Neural cell (in vitro differentiated cells): ENCODE data around the gene KBTBD3. TPM values are rescaled to one million over a fixed set of nuclear protein-coding genes. Genes with fewer than 3 reads are reported as not detected.
A peak's percentile ranks its signal among the peaks of the same experiment; 100 is the strongest.

ENCODE experiments used
- H2AFZ ChIP-seq: fragments of 200-600, 300-800 bp; sonication (generic), shearing (Covaris generic); 2 replicates; pipeline ENCODE4 v1.6.0; 2014; ENCODE audit warnings: low read depth, mild to moderate bottlenecking, antibody characterized with exemption, low read length, moderate library complexity
- H3F3A ChIP-seq: fragments of 200-600 bp; shearing (Covaris generic); 2 replicates; pipeline ENCODE4 v1.6.1; 2016; ENCODE audit warnings: mild to moderate bottlenecking, moderate library complexity, mixed read lengths, antibody characterized with exemption, low read length; ENCODE audit not compliant: insufficient read depth, poor library complexity, severe bottlenecking
- H3K27ac ChIP-seq: fragments of 200-600, 300-800 bp; sonication (generic), shearing (Covaris generic); 2 replicates; pipeline ENCODE4 v1.5.1; 2014; ENCODE audit warnings: mild to moderate bottlenecking, low read length, moderate library complexity
- H3K27me3 ChIP-seq: fragments of 300-800, 200-600 bp; sonication (generic), shearing (Covaris generic); 2 replicates; pipeline ENCODE4 v1.6.0; 2014; ENCODE audit warnings: mild to moderate bottlenecking, low read depth, low read length, moderate library complexity; ENCODE audit not compliant: insufficient read depth
- H3K36me3 ChIP-seq: fragments of 300-800, 200-600 bp; sonication (generic), shearing (Covaris generic); 2 replicates; pipeline ENCODE4 v1.5.1; 2014; ENCODE audit warnings: mild to moderate bottlenecking, antibody characterized with exemption, low read length, moderate library complexity; ENCODE audit not compliant: insufficient read depth
- H3K4me2 ChIP-seq: fragments of 300-800, 200-600 bp; sonication (generic), shearing (Covaris generic); 2 replicates; pipeline ENCODE4 v1.6.0; 2014; ENCODE audit warnings: mild to moderate bottlenecking, low read length
- H3K4me3 ChIP-seq: fragments of 300-800, 200-600 bp; sonication (generic), shearing (Covaris generic); 2 replicates; pipeline ENCODE4 v1.5.1; 2014; ENCODE audit warnings: mild to moderate bottlenecking, low read length, moderate library complexity
- H3K79me2 ChIP-seq: fragments of 200-600 bp; shearing (Covaris generic); replicated peaks from 2 replicates; pipeline ENCODE4 v1.6.0; 2014; ENCODE audit warnings: mild to moderate bottlenecking, low read length, moderate library complexity; ENCODE audit not compliant: insufficient read depth
- H3K9ac ChIP-seq: fragments of 300-800, 200-600 bp; sonication (generic), shearing (Covaris generic); 2 replicates; pipeline ENCODE4 v1.6.1; 2016; ENCODE audit warnings: mild to moderate bottlenecking, low read length, mixed read lengths
- H3K9me2 ChIP-seq: fragments of 200-600 bp; shearing (Covaris generic); 2 replicates; pipeline ENCODE4 v1.6.1; 2016; ENCODE audit warnings: mild to moderate bottlenecking, low read length, mixed read lengths; ENCODE audit not compliant: insufficient read depth
- H3K9me3 ChIP-seq: fragments of 200-600, 300-800 bp; sonication (generic), shearing (Covaris generic); 2 replicates; pipeline ENCODE4 v1.6.1; 2016; ENCODE audit warnings: mild to moderate bottlenecking, mixed run types, low read length, moderate library complexity, mixed read lengths
- H4K20me1 ChIP-seq: fragments of 200-600 bp; shearing (Covaris generic); 2 replicates; pipeline ENCODE4 v1.6.1; 2016; ENCODE audit warnings: mild to moderate bottlenecking, mixed run types; ENCODE audit not compliant: insufficient read depth
- CTCF ChIP-seq: fragments of 450-650 bp; IDR thresholded peaks from 2 replicates; pipeline ENCODE4 v1.5.1; 2014; ENCODE audit warnings: antibody characterized with exemption, mild to moderate bottlenecking, moderate library complexity; ENCODE audit not compliant: poor library complexity, severe bottlenecking
- EP300 ChIP-seq: fragments of 450-650 bp; conservative IDR thresholded peaks from 2 replicates; pipeline ENCODE4 v1.6.1; 2014; ENCODE audit warnings: antibody characterized with exemption, mild to moderate bottlenecking, moderate library complexity; ENCODE audit not compliant: poor library complexity, severe bottlenecking
- EZH2 ChIP-seq: fragments of 200-600, 300-800 bp; shearing (Covaris generic), sonication (generic); IDR thresholded peaks from 2 replicates; pipeline ENCODE4 v1.6.1; 2014; ENCODE audit warnings: antibody characterized with exemption, low read length, borderline replicate concordance, mild to moderate bottlenecking; ENCODE audit not compliant: insufficient read depth, poor library complexity, severe bottlenecking
- MXI1 ChIP-seq: fragments of 450-650 bp; conservative IDR thresholded peaks from 2 replicates; pipeline ENCODE4 v1.6.1; 2014; ENCODE audit warnings: antibody characterized with exemption, mild to moderate bottlenecking; ENCODE audit not compliant: poor library complexity, severe bottlenecking
- POLR2AphosphoS5 ChIP-seq: IDR thresholded peaks from 2 replicates; pipeline ENCODE4 v1.6.1; 2012
- RAD21 ChIP-seq: fragments of 450-650 bp; conservative IDR thresholded peaks from 2 replicates; pipeline ENCODE4 v1.6.1; 2014; ENCODE audit warnings: antibody characterized with exemption, mild to moderate bottlenecking, moderate library complexity
- REST ChIP-seq: IDR thresholded peaks from 2 replicates; pipeline ENCODE4 v1.6.1; 2012; ENCODE audit warnings: borderline replicate concordance
- SMC3 ChIP-seq: fragments of 450-650 bp; conservative IDR thresholded peaks from 2 replicates; pipeline ENCODE4 v1.6.1; 2014; ENCODE audit warnings: antibody characterized with exemption, mild to moderate bottlenecking, moderate library complexity; ENCODE audit not compliant: poor library complexity
- TAF1 ChIP-seq: IDR thresholded peaks from 2 replicates; pipeline ENCODE4 v1.6.1; 2012; ENCODE audit warnings: low read depth
- polyA plus RNA-seq: library from polyadenylated mRNA; depleted of rRNA; stranded (reverse); fragments of >200 nt; gene quantifications from 2 replicates; pipeline ENCODE4 v1.2.3, GENCODE V29; 2014

Gene KBTBD3
- polyA plus RNA-seq, 1 donor from 2014 or later = 7.3 TPM

DNA sequence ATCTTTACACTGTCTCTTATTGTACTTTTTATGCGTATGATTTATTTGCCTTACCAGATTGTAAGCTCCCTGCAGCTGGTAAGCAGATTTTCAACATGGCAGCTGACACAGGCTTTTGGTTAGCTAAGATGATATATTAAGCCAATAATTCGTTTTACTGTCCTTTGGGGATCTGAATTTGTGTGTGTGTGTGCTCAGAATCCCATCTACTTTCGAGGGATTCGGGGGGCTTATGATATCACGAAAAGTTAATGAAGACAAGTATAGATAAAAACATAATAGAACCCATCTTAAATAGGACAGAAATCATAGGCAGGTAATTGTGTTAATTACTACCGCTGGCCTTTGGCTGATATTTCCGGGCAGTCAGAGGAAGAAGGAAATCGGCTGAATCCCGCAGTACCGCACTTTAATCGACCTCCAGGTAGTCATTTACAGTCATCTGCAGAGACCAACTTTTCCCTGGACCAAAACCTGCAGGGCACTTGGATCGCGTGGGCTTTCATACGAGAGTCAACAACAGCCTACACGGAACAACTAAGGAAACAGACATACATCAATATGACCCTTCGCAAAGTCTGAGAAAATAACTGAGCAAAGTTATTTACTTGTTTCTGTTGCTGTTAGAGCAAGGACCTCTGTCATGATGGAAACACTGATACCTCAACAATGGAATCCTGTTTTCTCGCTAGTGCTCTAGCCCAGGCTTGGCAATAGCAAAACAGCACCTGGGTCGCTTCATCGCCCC, 802 bp downstream of the KBTBD3 start:
- peak overlapping the region; percentile 98 for H3K9ac ChIP-seq
- H3K27ac ChIP-seq = peak overlapping the region; percentile 97
- no peaks in the 10 kb centered on the region for H3K27me3 ChIP-seq
- H3K4me2 ChIP-seq = peak overlapping the region; percentile 74
- TF ChIP-seq POLR2AphosphoS5 (no peak), CTCF (no peak), EP300 (no peak), RAD21 (no peak)
- H3K9me2 ChIP-seq = no peaks in the 10 kb centered on the region
- no peaks in the 10 kb centered on the region for H3K9me3 ChIP-seq
- peaks cover 3% of the 10 kb centered on the region for H3K36me3 ChIP-seq
- H4K20me1 ChIP-seq = no peaks in the 10 kb centered on the region
- H2AFZ ChIP-seq = peak overlapping the region; percentile 83
- peak overlapping the region; percentile 81 for H3K4me3 ChIP-seq
- H3K79me2 ChIP-seq = peaks cover 37% of the 10 kb centered on the region
- H3F3A ChIP-seq = peaks cover 3% of the 10 kb centered on the region

- Histone ChIP-seq H3K4me3 (no peak overlapping the region), H3K27ac (no peak overlapping the region), H3K9ac (no peak overlapping the region), H3K4me2 (no peak overlapping the region), H3K27me3 (no peaks in the 10 kb centered on the region), H4K20me1 (no peaks in the 10 kb centered on the region), H3K79me2 (peaks cover 5% of the 10 kb centered on the region), H3K9me2 (no peaks in the 10 kb centered on the region), H3K36me3 (no peaks in the 10 kb centered on the region), H3K9me3 (no peaks in the 10 kb centered on the region), H3F3A (peaks cover 3% of the 10 kb centered on the region), H2AFZ (no peak overlapping the region)
- no peak for TF ChIP-seq EP300
- no peak for TF ChIP-seq REST
- no peak for TF ChIP-seq RAD21
- TF ChIP-seq SMC3 = no peak
- TF ChIP-seq CTCF = no peak
- TF ChIP-seq POLR2AphosphoS5 = no peak
- TF ChIP-seq MXI1 = no peak
- TF ChIP-seq TAF1 = no peak
- no peak for TF ChIP-seq EZH2
Measured at GRCh38 chr11:106072804-106073203, 4.3 kb downstream of the KBTBD3 start.
